Endothelial cell of umbilical vein (primary cell): Measurements from ENCODE around the gene PFKL. TPM values are rescaled to one million over a fixed set of nuclear protein-coding genes. Genes with fewer than 3 reads are reported as not detected.

Experiments used
- BruUV-seq: library from RNA; stranded (reverse); fragments of 400-500 nt; replicated peaks from 2 replicates; lab custom pipeline; 2021; lab: Mats Ljungman, UMichigan
- CTCF ChIA-PET: fragments of 300-600, 350-600 bp; sonication (Branson Sonifier 250); formaldehyde crosslinking; loops from one replicate; lab custom pipeline; 2021; ENCODE audit warnings: antibody characterized with exemption, inconsistent platforms; lab: Charles Lee
- POLR2A ChIA-PET: fragments of 300-600, 350-600 bp; sonication (Branson Sonifier 250); formaldehyde crosslinking; loops from one replicate; lab custom pipeline; 2021; ENCODE audit warnings: antibody characterized with exemption, inconsistent platforms; lab: Charles Lee
- DNase-seq: peaks from one replicate; pipeline ENCODE4 v3.0.0-alpha.2; 2011; ENCODE audit warnings: low read depth, low spot score
- FAIRE-seq: peaks from 2 replicates; lab custom pipeline; 2011; peaks lifted over from hg19 to GRCh38; lab: Jason Lieb, UNC
- H2AFZ ChIP-seq: 2 replicates; pipeline ENCODE4 v1.6.0; 2012; ENCODE audit warnings: low read depth, low read length, control low read depth, inconsistent platforms
- H3K27ac ChIP-seq: 2 replicates; pipeline ENCODE4 v1.5.1; 2011; ENCODE audit warnings: low read depth, mild to moderate bottlenecking, control low read depth, low read length, moderate library complexity; ENCODE audit not compliant: insufficient read depth
- H3K27me3 ChIP-seq, 2 experiments: 2 replicates each; pipeline versions ENCODE4 v1.6.0 to v1.6.1; 2011; ENCODE audit warnings: low read length in 2 of 2, mixed read lengths in 1 of 2; ENCODE audit not compliant: control insufficient read depth in 2 of 2, insufficient read depth in 2 of 2
- H3K36me3 ChIP-seq, 2 experiments: 2 replicates in 1 of 2; 3 replicates in 1 of 2; pipeline ENCODE4 v1.5.1; 2011; ENCODE audit warnings: low read length in 2 of 2, mild to moderate bottlenecking in 1 of 2, moderate library complexity in 1 of 2; ENCODE audit not compliant: control insufficient read depth in 2 of 2, insufficient read depth in 2 of 2; ENCODE audit errors: extremely low read depth in 1 of 2
- H3K4me1 ChIP-seq: 3 replicates; pipeline ENCODE4 v1.5.1; 2011; ENCODE audit warnings: mild to moderate bottlenecking, low read length; ENCODE audit not compliant: control insufficient read depth, insufficient read depth; ENCODE audit errors: extremely low read depth
- H3K4me2 ChIP-seq: 2 replicates; pipeline ENCODE4 v1.6.1; 2011; ENCODE audit warnings: low read length, control low read depth, mixed read lengths; ENCODE audit not compliant: insufficient read depth
- H3K4me3 ChIP-seq, 3 experiments: fragments of 200-600 bp in 1 of 3; sonication (generic), shearing (Covaris generic) in 1 of 3; replicated peaks in 1 of 3; 2 replicates each; pipeline ENCODE4 v1.5.1; 2011 to 2016; ENCODE audit warnings: control low read depth in 3 of 3, low read length in 3 of 3, mild to moderate bottlenecking in 2 of 3, inconsistent platforms in 1 of 3, low read depth in 1 of 3, moderate library complexity in 1 of 3; ENCODE audit not compliant: insufficient read depth in 1 of 3
- H3K79me2 ChIP-seq: 2 replicates; pipeline ENCODE4 v1.6.0; 2012; ENCODE audit warnings: low read length, inconsistent platforms; ENCODE audit not compliant: control insufficient read depth, insufficient read depth
- H3K9ac ChIP-seq: replicated peaks from 2 replicates; pipeline ENCODE3; 2011; ENCODE audit warnings: low read length, control low read depth; ENCODE audit not compliant: insufficient read depth; ENCODE audit errors: extremely low read depth
- H3K9me1 ChIP-seq: replicated peaks from 3 replicates; pipeline ENCODE4 v1.6.0; 2011; ENCODE audit warnings: mild to moderate bottlenecking, low read length; ENCODE audit not compliant: control insufficient read depth, insufficient read depth; ENCODE audit errors: extremely low read depth
- H3K9me3 ChIP-seq: replicated peaks from 2 replicates; pipeline ENCODE4 v1.5.1; 2012; ENCODE audit warnings: low read length, inconsistent platforms; ENCODE audit not compliant: control insufficient read depth, insufficient read depth
- H4K20me1 ChIP-seq: replicated peaks from 2 replicates; pipeline ENCODE3; 2011; ENCODE audit warnings: mild to moderate bottlenecking, low read length; ENCODE audit not compliant: control insufficient read depth, insufficient read depth; ENCODE audit errors: extremely low read depth
- CTCF ChIP-seq, 2 donors: IDR thresholded peaks; 1 replicate in 1 of 2; 2 replicates in 1 of 2; pipeline ENCODE4 v1.5.1; 2011; ENCODE audit warnings: low read length in 2 of 2, mild to moderate bottlenecking in 2 of 2, moderate library complexity in 2 of 2, control low read depth in 1 of 2, inconsistent platforms in 1 of 2, low read depth in 1 of 2; ENCODE audit not compliant: insufficient read depth in 1 of 2; ENCODE audit errors: extremely low read depth in 1 of 2
- EZH2 ChIP-seq: IDR thresholded peaks from 2 replicates; pipeline ENCODE4 v1.6.1; 2012; ENCODE audit warnings: borderline replicate concordance, low read depth, mild to moderate bottlenecking, moderate library complexity, low read length, inconsistent platforms; ENCODE audit not compliant: severe bottlenecking
- FOS ChIP-seq: IDR thresholded peaks from 2 replicates; pipeline ENCODE4 v1.6.1; 2011; ENCODE audit warnings: mild to moderate bottlenecking, low read length, moderate library complexity, borderline replicate concordance; ENCODE audit not compliant: insufficient read depth
- GATA2 ChIP-seq: IDR thresholded peaks from 2 replicates; pipeline ENCODE4 v1.7.0; 2011; ENCODE audit warnings: low read depth, mild to moderate bottlenecking, moderate library complexity, mixed read lengths, low read length; ENCODE audit not compliant: insufficient read length, insufficient read depth
- JUN ChIP-seq: IDR thresholded peaks from 2 replicates; pipeline ENCODE4 v1.6.1; 2011; ENCODE audit warnings: borderline replicate concordance, low read depth; ENCODE audit not compliant: insufficient read length, insufficient read depth
- MAX ChIP-seq: IDR thresholded peaks from 2 replicates; pipeline ENCODE4 v1.6.1; 2011; ENCODE audit not compliant: insufficient read depth, insufficient read length
- MYC ChIP-seq: IDR thresholded peaks from one replicate; pipeline ENCODE4 v1.6.1; 2011; ENCODE audit warnings: mild to moderate bottlenecking, low read depth, low read length
- POLR2A ChIP-seq: IDR thresholded peaks from 2 replicates; pipeline ENCODE4 v1.6.1; 2012; ENCODE audit warnings: low read depth, mild to moderate bottlenecking, control low read depth, low read length
- POLR2AphosphoS5 ChIP-seq: IDR thresholded peaks from 2 replicates; pipeline ENCODE4 v1.6.1; 2012; ENCODE audit warnings: low read depth, mild to moderate bottlenecking, control low read depth, low read length, moderate library complexity; ENCODE audit not compliant: insufficient read depth
- dilution Hi-C: fragments of 300-500 bp; cut with MboI; formaldehyde crosslinking; loops from one replicate; pipeline ENCODE4 v1.15.0; 2019; ENCODE audit warnings: low sequenced_read_pairs; ENCODE audit not compliant: extremely low pct_ligation_motif_present
- intact Hi-C: fragments of 100-400 bp; cut with micrococcal nuclease; formaldehyde crosslinking; loops from one replicate; pipeline ENCODE4 v1.10.0; 2022
- polyA plus RNA-seq, 4 experiments: library from polyadenylated mRNA; depleted of rRNA in 3 of 4; stranded (reverse) in 3 of 4; unstranded in 1 of 4; fragments of >200 nt; gene quantifications; 2 replicates each; pipeline versions ENCODE4 v1.2.1 to v1.2.3, GENCODE V29; 2011 to 2012; ENCODE audit warnings: missing spikeins in 1 of 4
- total RNA-seq: library from RNA; stranded (reverse); gene quantifications from 2 replicates; pipeline ENCODE4 v1.2.3, GENCODE V29; 2021

The PFKL gene
- total and polyA plus RNA-seq, 2 donors (not counting 3 experiments of a cell fraction or from before 2014, with no cell fraction given): 137 to 154 TPM

GRCh38 chr21:44345495-44345894, 45.6 kb downstream of the PFKL start:
- Histone ChIP-seq H2AFZ (no peak overlapping the region), H4K20me1 (no peaks in the 10 kb centered on the region), H3K27ac (no peak overlapping the region), H3K4me1 (no peaks in the 10 kb centered on the region), H3K27me3 (peaks cover 2 to 10% of the 10 kb centered on the region in 2 experiments), H3K4me2 (no peak overlapping the region), H3K9ac (no peak overlapping the region), H3K4me3 (no peak overlapping the region), H3K36me3 (no peaks in the 10 kb centered on the region), H3K9me1 (no peaks in the 10 kb centered on the region), H3K79me2 (no peaks in the 10 kb centered on the region), H3K9me3 (no peaks in the 10 kb centered on the region)
- dilution Hi-C loops: no loop called here
- no peak for FAIRE-seq
- intact Hi-C loops: loop anchor here (10.0 kb wide), 1 partner anchor 109 kb away; the partner anchor contains the start of gene LRRC3
- ChIA-PET POLR2A (no interaction called here), CTCF (no interaction called here)
- BruUV-seq: no TSS peak
- DNase-seq: no peak
- TF ChIP-seq FOS (no peak), POLR2A (no peak), MAX (no peak), POLR2AphosphoS5 (no peak), JUN (no peak), GATA2 (no peak), MYC (no peak), CTCF (IDR thresholded peaks at IDR 0.05; ENCODE audit: extremely low read depth in 1 of 2, insufficient read depth in 1 of 2, low read depth in 1 of 2, low read length in 2 of 2) (no peak), EZH2 (no peak)
